IMR-90 (cell line): ENCODE data around the gene ANGPTL5. TPM values are rescaled to one million over a fixed set of nuclear protein-coding genes. Genes with fewer than 3 reads are reported as not detected.

Experiments used
- ATAC-seq: fragments of 200-7000 bp; cut with Tn5 transposase; 2 replicates; pipeline ENCODE4 v1.9.1; 2020; ENCODE audit warnings: low read depth, mild to moderate bottlenecking, moderate library complexity
- BruUV-seq: library from RNA; stranded (reverse); fragments of 400-500 nt; replicated peaks from 2 replicates; lab custom pipeline; 2021; lab: Mats Ljungman, UMichigan
- CTCF ChIA-PET: fragments of 300-600 bp; formaldehyde crosslinking; extraction: SDS; loops from one replicate; lab custom pipeline; 2021; ENCODE audit warnings: antibody characterized with exemption; lab: Yijun Ruan, JAX
- POLR2A ChIA-PET: fragments of 300-600 bp; sonication (Branson Sonifier 250); formaldehyde crosslinking; loops from one replicate; lab custom pipeline; 2022; ENCODE audit warnings: antibody characterized with exemption; ENCODE audit not compliant: unreplicated experiment; lab: Charles Lee
- DNase-seq: peaks from one replicate; pipeline ENCODE4 v3.0.0; 2013
- H2AFZ ChIP-seq: replicated peaks from 2 replicates; pipeline ENCODE3; 2013; ENCODE audit warnings: low read length, mild to moderate bottlenecking; ENCODE audit not compliant: poor library complexity
- H2AK5ac ChIP-seq: 2 replicates; pipeline ENCODE4 v1.6.1; 2013; ENCODE audit warnings: low read depth, low read length, inconsistent platforms
- H2AK9ac ChIP-seq: replicated peaks from 2 replicates; pipeline ENCODE3; 2013; ENCODE audit warnings: mild to moderate bottlenecking, low read depth, low read length, moderate library complexity; ENCODE audit not compliant: poor library complexity
- H2BK120ac ChIP-seq: 2 replicates; pipeline ENCODE4 v1.6.1; 2013; ENCODE audit warnings: low read depth, low read length, inconsistent platforms
- H2BK15ac ChIP-seq: 3 replicates; pipeline ENCODE4 v1.6.1; 2013; ENCODE audit warnings: low read depth, low read length, inconsistent platforms
- H2BK20ac ChIP-seq: 2 replicates; pipeline ENCODE4 v1.6.1; 2013; ENCODE audit warnings: low read depth, mild to moderate bottlenecking, inconsistent platforms, low read length, moderate library complexity
- H2BK5ac ChIP-seq: 2 replicates; pipeline ENCODE4 v1.6.1; 2013; ENCODE audit warnings: mild to moderate bottlenecking, low read depth, low read length, inconsistent platforms; ENCODE audit not compliant: poor library complexity, severe bottlenecking
- H3K14ac ChIP-seq: replicated peaks from 2 replicates; pipeline ENCODE4 v1.6.1; 2013; ENCODE audit warnings: low read depth, low read length, inconsistent platforms
- H3K18ac ChIP-seq: 2 replicates; pipeline ENCODE4 v1.6.1; 2013; ENCODE audit warnings: low read depth, low read length, control low read depth
- H3K23ac ChIP-seq: 2 replicates; pipeline ENCODE4 v1.6.1; 2013; ENCODE audit warnings: low read depth, low read length, inconsistent platforms
- H3K27ac ChIP-seq: 2 replicates; pipeline ENCODE4 v1.5.1; 2013; ENCODE audit warnings: mild to moderate bottlenecking, control low read depth, low read length; ENCODE audit not compliant: insufficient read depth
- H3K27me3 ChIP-seq: 2 replicates; pipeline ENCODE4 v1.6.1; 2013; ENCODE audit warnings: low read length; ENCODE audit not compliant: control insufficient read depth, insufficient read depth
- H3K36me3 ChIP-seq: 2 replicates; pipeline ENCODE4 v1.6.1; 2013; ENCODE audit warnings: low read length, mixed read lengths; ENCODE audit not compliant: control insufficient read depth, insufficient read depth
- H3K4ac ChIP-seq: 2 replicates; pipeline ENCODE4 v1.6.1; 2013; ENCODE audit warnings: low read depth, low read length, inconsistent platforms
- H3K4me1 ChIP-seq: 2 replicates; pipeline ENCODE4 v1.6.1; 2013; ENCODE audit warnings: low read length, mixed read lengths; ENCODE audit not compliant: control insufficient read depth, insufficient read depth
- H3K4me2 ChIP-seq: 2 replicates; pipeline ENCODE4 v1.6.1; 2013; ENCODE audit warnings: low read depth, mild to moderate bottlenecking, control low read depth, low read length, moderate library complexity
- H3K4me3 ChIP-seq: 2 replicates; pipeline ENCODE4 v1.5.1; 2013; ENCODE audit warnings: low read depth, mild to moderate bottlenecking, control low read depth, low read length, moderate library complexity; ENCODE audit not compliant: insufficient read depth
- H3K56ac ChIP-seq: 2 replicates; pipeline ENCODE4 v1.6.1; 2013; ENCODE audit warnings: low read length, inconsistent platforms; ENCODE audit not compliant: insufficient read depth; ENCODE audit errors: extremely low read depth
- H3K79me1 ChIP-seq, 2 experiments: 2 replicates each; pipeline ENCODE4 v1.6.1; 2013; ENCODE audit warnings: low read length in 2 of 2, inconsistent platforms in 1 of 2, low read depth in 1 of 2
- H3K9ac ChIP-seq: 2 replicates; pipeline ENCODE4 v1.6.1; 2013; ENCODE audit warnings: low read depth, low read length, control low read depth
- H3K9me1 ChIP-seq: 2 replicates; pipeline ENCODE4 v1.6.1; 2013; ENCODE audit warnings: low read length, inconsistent platforms; ENCODE audit not compliant: insufficient read depth
- H3K9me3 ChIP-seq: 2 replicates; pipeline ENCODE4 v1.6.1; 2013; ENCODE audit warnings: low read length; ENCODE audit not compliant: control insufficient read depth, insufficient read depth
- H4K20me1 ChIP-seq: 2 replicates; pipeline ENCODE4 v1.6.1; 2013; ENCODE audit warnings: low read length, inconsistent platforms; ENCODE audit not compliant: insufficient read depth
- H4K5ac ChIP-seq: 2 replicates; pipeline ENCODE4 v1.6.1; 2013; ENCODE audit warnings: mild to moderate bottlenecking, low read depth, low read length, control low read depth
- H4K8ac ChIP-seq, 2 experiments: 2 replicates each; pipeline ENCODE4 v1.6.1; 2013; ENCODE audit warnings: low read depth in 2 of 2, low read length in 2 of 2, control low read depth in 1 of 2, inconsistent platforms in 1 of 2
- H4K91ac ChIP-seq: 2 replicates; pipeline ENCODE4 v1.6.1; 2013; ENCODE audit warnings: low read depth, low read length, inconsistent platforms; ENCODE audit not compliant: insufficient read depth
- BHLHE40 ChIP-seq: fragments of 150-350 bp; IDR thresholded peaks from 2 replicates; pipeline ENCODE4 v1.6.1; 2016; ENCODE audit warnings: mild to moderate bottlenecking, low read depth, low read length
- CEBPB ChIP-seq: IDR thresholded peaks from 2 replicates; pipeline ENCODE4 v1.6.1; 2012; ENCODE audit warnings: low read depth, low read length, improper control_type of control experiment
- CHD1 ChIP-seq: IDR thresholded peaks from 2 replicates; pipeline ENCODE4 v1.6.1; 2012; ENCODE audit warnings: low read depth, low read length, improper control_type of control experiment
- CTCF ChIP-seq: conservative IDR thresholded peaks from 2 replicates; pipeline ENCODE4 v1.5.1; 2012; ENCODE audit warnings: mild to moderate bottlenecking, low read depth, low read length, improper control_type of control experiment
- ELK1 ChIP-seq: fragments of 150-350 bp; IDR thresholded peaks from 2 replicates; pipeline ENCODE4 v1.6.1; 2016; ENCODE audit warnings: low read depth, mild to moderate bottlenecking, low read length, moderate library complexity, borderline replicate concordance
- FOS ChIP-seq: fragments of 150-350 bp; IDR thresholded peaks from 2 replicates; pipeline ENCODE4 v1.6.1; 2016; ENCODE audit warnings: low read depth, low read length
- MAFK ChIP-seq: IDR thresholded peaks from 2 replicates; pipeline ENCODE4 v1.6.1; 2012; ENCODE audit warnings: low read depth, low read length, improper control_type of control experiment
- MXI1 ChIP-seq: IDR thresholded peaks from 2 replicates; pipeline ENCODE4 v1.6.1; 2012; ENCODE audit warnings: low read depth, mild to moderate bottlenecking, low read length, moderate library complexity, borderline replicate concordance
- NFE2L2 ChIP-seq: fragments of 150-350 bp; IDR thresholded peaks from 2 replicates; pipeline ENCODE4 v1.6.1; 2016; ENCODE audit warnings: low read depth, mild to moderate bottlenecking, low read length
- POLR2A ChIP-seq: IDR thresholded peaks from 2 replicates; pipeline ENCODE4 v1.6.1; 2012; ENCODE audit warnings: mild to moderate bottlenecking, low read depth, low read length
- RAD21 ChIP-seq: IDR thresholded peaks from 2 replicates; pipeline ENCODE4 v1.6.1; 2012; ENCODE audit warnings: low read length, improper control_type of control experiment
- RCOR1 ChIP-seq: IDR thresholded peaks from 2 replicates; pipeline ENCODE4 v1.6.1; 2012; ENCODE audit warnings: mild to moderate bottlenecking, low read length, improper control_type of control experiment; ENCODE audit not compliant: insufficient replicate concordance
- RFX5 ChIP-seq: IDR thresholded peaks from 2 replicates; pipeline ENCODE4 v1.8.0; 2012; ENCODE audit warnings: low read depth, mild to moderate bottlenecking, low read length, moderate library complexity
- SMC3 ChIP-seq: fragments of 150-350 bp; IDR thresholded peaks from 2 replicates; pipeline ENCODE4 v1.6.1; 2016; ENCODE audit warnings: low read depth, mild to moderate bottlenecking, antibody characterized with exemption, low read length, moderate library complexity
- USF2 ChIP-seq: fragments of 150-350 bp; IDR thresholded peaks from 2 replicates; pipeline ENCODE4 v1.6.1; 2017; ENCODE audit warnings: mild to moderate bottlenecking, antibody characterized with exemption, low read length, low read depth
- WGBS, 2 experiments: methylation state at CpG; one replicate each; pipeline versions ENCODE4 v1.1.5 to v1.1.7; 2013; ENCODE audit warnings: missing lambda C conversion rate in 2 of 2; ENCODE audit not compliant: insufficient read length in 1 of 2; ENCODE audit errors: extremely low coverage in 2 of 2; 5-methylcytosine and 5-hydroxymethylcytosine counted together
- dilution Hi-C: fragments of 300-500 bp; cut with HindIII; formaldehyde crosslinking; loops from one replicate; pipeline ENCODE4 v1.14.3; 2018; ENCODE audit warnings: low sequenced_read_pairs; ENCODE audit not compliant: unreplicated experiment
- in situ Hi-C: fragments of 300-500 bp; cut with MboI; formaldehyde crosslinking; loops from 3 replicates; pipeline ENCODE4 v1.14.3; 2019; ENCODE audit warnings: low sequenced_read_pairs, inconsistent platforms, mixed read lengths
- intact Hi-C: fragments of 100-400 bp; cut with micrococcal nuclease; formaldehyde crosslinking; loops from 2 replicates; pipeline ENCODE4 v1.10.0; 2022
- polyA plus RNA-seq, 3 experiments: library from polyadenylated mRNA; depleted of rRNA; stranded (reverse); fragments of >200 nt; gene quantifications; 2 replicates each; pipeline ENCODE4 v1.2.3, GENCODE V29; 2012; ENCODE audit warnings: low replicate concordance in 1 of 3
- total RNA-seq: library from RNA; depleted of rRNA; stranded (reverse); fragments of >200 nt; gene quantifications from 2 replicates; pipeline ENCODE4 v1.2.3, GENCODE V29; 2012

The ANGPTL5 gene
- total and polyA plus RNA-seq, 2 of the 4 experiments (the other 2 are of a cell fraction), result not detected

- in situ Hi-C loops (no loop called here), dilution Hi-C loops (no loop called here), intact Hi-C loops (loop anchor here (5.0 kb wide), 1 partner anchor 42 kb away; no protein-coding TSS in a partner anchor)
- Histone ChIP-seq H2AK5ac (no peak overlapping the region), H3K27me3 (no peaks in the 10 kb centered on the region), H3K9me3 (no peaks in the 10 kb centered on the region), H4K5ac (no peak overlapping the region), H2BK120ac (no peak overlapping the region), H3K18ac (no peak overlapping the region), H4K20me1 (no peaks in the 10 kb centered on the region), H4K8ac (no peak overlapping the region), H3K9me1 (no peaks in the 10 kb centered on the region), H3K56ac (no peak overlapping the region), H2BK5ac (no peak overlapping the region), H3K4me2 (no peak overlapping the region), H3K14ac (no peak overlapping the region), H3K36me3 (no peaks in the 10 kb centered on the region), H3K4me1 (no peaks in the 10 kb centered on the region), H2BK15ac (no peak overlapping the region), H2BK20ac (no peak overlapping the region), H3K23ac (no peak overlapping the region), H2AK9ac (no peak overlapping the region), H3K27ac (no peak overlapping the region), H4K91ac (no peak overlapping the region), H3K79me1 (no peaks in the 10 kb centered on the region), H3K4ac (no peak overlapping the region), H2AFZ (no peak overlapping the region), H3K4me3 (no peak overlapping the region), H3K9ac (no peak overlapping the region)
- TF ChIP-seq FOS (no peak), RFX5 (no peak), CHD1 (no peak), CTCF (no peak), SMC3 (no peak), NFE2L2 (no peak), RCOR1 (no peak), MXI1 (no peak), BHLHE40 (no peak), RAD21 (no peak), MAFK (no peak), USF2 (no peak), POLR2A (no peak), ELK1 (no peak), CEBPB (no peak)
- POLR2A ChIA-PET, result no interaction called here
- CTCF ChIA-PET, result no interaction called here
- no peak for ATAC-seq
- no TSS peak for BruUV-seq
- WGBS, 2 experiments, result no CpG with 5 or more reads among the region's 2 CpGs
- no peak for DNase-seq
These were observed 28.6 kb upstream of the ANGPTL5 start for GRCh38 chr11:101944923-101945322.
